HepG2 (cell line): Measurements from ENCODE around the gene GPT2. TPM values are rescaled to one million over a fixed set of nuclear protein-coding genes. Genes with fewer than 3 reads are reported as not detected.

Source experiments
- SETDB1 ChIP-seq: sonication (generic); formaldehyde crosslinking; IDR thresholded peaks from 2 replicates; pipeline ENCODE4 v1.5.1; 2020; ENCODE audit warnings: missing genetic modification reagents, mild to moderate bottlenecking, borderline replicate concordance
- TFAP4 ChIP-seq: sonication (generic); IDR thresholded peaks from 2 replicates; pipeline ENCODE4 v1.6.1; 2016; ENCODE audit warnings: low read depth, borderline replicate concordance
- ZBTB8A ChIP-seq: sonication (generic); formaldehyde crosslinking; IDR thresholded peaks from 2 replicates; pipeline ENCODE4 v1.4.0; 2020; ENCODE audit warnings: mild to moderate bottlenecking, low read depth, missing genetic modification reagents, borderline replicate concordance
- ZNF235 ChIP-seq: sonication (generic); formaldehyde crosslinking; IDR thresholded peaks from 2 replicates; pipeline ENCODE4 v1.8.1; 2023; ENCODE audit warnings: mild to moderate bottlenecking, missing genetic modification reagents, borderline replicate concordance
- ZNF407 ChIP-seq: sonication (generic); formaldehyde crosslinking; IDR thresholded peaks from one replicate; pipeline ENCODE4 v1.5.1; 2020; ENCODE audit warnings: mild to moderate bottlenecking, missing genetic modification reagents; ENCODE audit errors: not compliant biosample characterization
- ZNF431 ChIP-seq: sonication (generic); formaldehyde crosslinking; IDR thresholded peaks from 2 replicates; pipeline ENCODE4 v1.9.0; 2022; ENCODE audit warnings: missing genetic modification reagents, low read depth, mild to moderate bottlenecking, borderline replicate concordance
- ZNF577 ChIP-seq: sonication (generic); formaldehyde crosslinking; IDR thresholded peaks from 2 replicates; pipeline ENCODE4 v1.4.0; 2020; ENCODE audit warnings: mild to moderate bottlenecking, low read depth, missing genetic modification reagents, borderline replicate concordance
- ZNF646 ChIP-seq: sonication (generic); formaldehyde crosslinking; IDR thresholded peaks from 2 replicates; pipeline ENCODE4 v1.9.0; 2021; ENCODE audit warnings: mild to moderate bottlenecking, missing genetic modification reagents
- ZNF790 ChIP-seq: sonication (generic); formaldehyde crosslinking; IDR thresholded peaks from 2 replicates; pipeline ENCODE4 v1.8.0; 2022; ENCODE audit warnings: missing genetic modification reagents, mild to moderate bottlenecking, borderline replicate concordance
- polyA plus RNA-seq, 8 experiments: library from polyadenylated mRNA; depleted of rRNA in 3 of 8; stranded (reverse) in 7 of 8; unstranded in 1 of 8; fragments of >200 nt; fragmentation: Illumina TruSeq in 4 of 8; extraction: Trizol in 4 of 8; gene quantifications; 2 replicates each; pipeline versions ENCODE4 v1.2.1 to v1.2.3, GENCODE V29; 2011 to 2016; ENCODE audit warnings: low read depth in 4 of 8, missing spikeins in 1 of 8, mixed read lengths in 1 of 8; ENCODE audit not compliant: insufficient read depth in 1 of 8
- total RNA-seq, 5 experiments: library from RNA; depleted of rRNA; stranded (reverse); fragments of >200 nt; fragmentation: Illumina TruSeq; extraction: Trizol; gene quantifications; 2 replicates each; pipeline ENCODE4 v1.2.3, GENCODE V29; 2016; ENCODE audit warnings: low read depth in 1 of 5
- TF ChIP-seq, protein P1 (sequence below): sonication (generic); formaldehyde crosslinking; conservative IDR thresholded peaks from 2 replicates; pipeline ENCODE4 v1.4.0; 2020; ENCODE audit warnings: missing genetic modification reagents

The GPT2 gene
- total and polyA plus RNA-seq, 2 of the 13 experiments (the other 11 are each of a cell fraction or from before 2014, with no cell fraction given) = 138 to 267 TPM

DNA sequence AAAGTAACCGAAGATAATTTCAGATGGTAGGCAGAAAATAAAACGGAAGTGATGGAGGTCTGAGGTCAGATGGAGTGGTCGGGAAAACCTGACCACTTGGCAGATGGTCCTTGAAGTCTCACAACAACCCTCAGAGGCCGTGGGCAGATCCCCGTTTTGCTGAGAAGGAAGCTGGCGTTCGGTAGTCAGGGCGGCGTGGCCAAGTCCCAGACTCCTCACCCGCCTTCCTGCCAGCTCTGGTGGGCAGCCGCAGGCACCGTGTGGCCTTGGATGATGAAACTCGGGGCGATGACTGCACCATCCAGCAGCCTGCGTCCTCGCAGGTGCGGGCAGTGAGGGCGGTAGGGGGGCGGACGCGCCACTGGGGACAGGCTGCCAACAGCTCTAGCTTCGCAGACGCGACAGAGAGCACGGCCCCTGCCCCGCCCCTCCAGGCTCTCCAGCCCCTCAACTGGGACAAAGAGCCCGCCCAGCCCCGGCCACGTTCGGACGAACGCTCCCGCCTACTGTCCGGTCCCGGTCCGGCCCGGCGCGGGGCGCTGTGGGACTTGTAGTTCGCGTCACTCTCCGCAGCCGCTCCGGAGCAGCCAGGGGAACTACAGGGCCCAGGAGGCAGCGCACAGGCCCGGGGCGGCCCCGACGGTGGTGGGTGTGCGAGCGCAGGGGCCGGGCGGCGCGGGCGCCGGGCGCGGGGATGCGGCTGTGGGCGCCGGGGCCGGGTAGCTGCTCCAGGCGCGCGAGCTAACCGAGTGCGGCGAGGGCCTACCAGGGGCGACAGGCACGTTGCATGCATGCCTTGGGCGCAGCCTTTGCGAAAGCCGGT is at the start of gene GPT2 (continued):
- peak; percentile 74; the same call in 1 of the 2 replicates for TF ChIP-seq ZNF790 (CRISPR knock-in tag)
- TF ChIP-seq ZNF407 (CRISPR knock-in tag) = peak; percentile 62
- TF ChIP-seq TFAP4 = peak; percentile 66; the same call in 1 of the 2 replicates
- TF ChIP-seq, protein P1, sequence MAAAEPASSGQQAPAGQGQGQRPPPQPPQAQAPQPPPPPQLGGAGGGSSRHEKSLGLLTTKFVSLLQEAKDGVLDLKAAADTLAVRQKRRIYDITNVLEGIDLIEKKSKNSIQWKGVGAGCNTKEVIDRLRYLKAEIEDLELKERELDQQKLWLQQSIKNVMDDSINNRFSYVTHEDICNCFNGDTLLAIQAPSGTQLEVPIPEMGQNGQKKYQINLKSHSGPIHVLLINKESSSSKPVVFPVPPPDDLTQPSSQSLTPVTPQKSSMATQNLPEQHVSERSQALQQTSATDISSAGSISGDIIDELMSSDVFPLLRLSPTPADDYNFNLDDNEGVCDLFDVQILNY (CRISPR knock-in tag) = no peak
- peak; percentile 70; the same call in 1 of the 2 replicates for TF ChIP-seq ZNF431
- TF ChIP-seq ZNF235 = peak; percentile 83; the same call in 1 of the 2 replicates
- TF ChIP-seq ZNF577 (CRISPR knock-in tag) = no peak
- no peak; the same call in 1 of the 2 replicates for TF ChIP-seq ZNF646
- no peak for TF ChIP-seq SETDB1
- TF ChIP-seq ZBTB8A (CRISPR knock-in tag) = peak; percentile 82; the same call in 1 of the 2 replicates
